Fibroblast of upper back skin (primary cell): ENCODE data around the gene C1orf105.
"Not testable (repeated sequence)": the region's sequence is repeated elsewhere in the genome, so short reads cannot be mapped to it uniquely, and the experiment has no call there.

ENCODE experiments used
- DNase-seq: peaks from one replicate; pipeline ENCODE4 v3.0.0-alpha.2; 2013

C1orf105 gene

GRCh38 chr1:172430128-172430454 is 9.6 kb downstream of the C1orf105 start:
- no peak for DNase-seq

GRCh38 chr1:172431204-172431603 is 10.7 kb downstream of the C1orf105 start:
- no peak for DNase-seq

- no peak for DNase-seq
Measured at GRCh38 chr1:172431721-172432192, 11.3 kb downstream of the C1orf105 start.

GRCh38 chr1:172437183-172437582 is 16.7 kb downstream of the C1orf105 start:
- not testable (repeated sequence) for DNase-seq

- no peak for DNase-seq
Measured at GRCh38 chr1:172442404-172442803, 21.9 kb downstream of the C1orf105 start.

- DNase-seq: no peak
Measured at GRCh38 chr1:172442843-172443565, 22.5 kb downstream of the C1orf105 start.

GRCh38 chr1:172443666-172444453 is 23.4 kb downstream of the C1orf105 start, which contains the start of gene PIGC:
PIGC (minus strand) TSS chr1:172444069; CDS start chr1:172442622, 1,447 bp downstream.
- peak; percentile 85 for DNase-seq

- no peak for DNase-seq
Measured at GRCh38 chr1:172446547-172446946, 26.1 kb downstream of the C1orf105 start.

GRCh38 chr1:172447641-172448040 is 27.2 kb downstream of the C1orf105 start:
- no peak for DNase-seq

GRCh38 chr1:172448995-172449584 is 28.6 kb downstream of the C1orf105 start:
- DNase-seq: no peak

- DNase-seq: peak; percentile 56
Measured at GRCh38 chr1:172449585-172450523, 29.4 kb downstream of the C1orf105 start.

- no peak for DNase-seq
Measured at GRCh38 chr1:172450524-172450885, 30.0 kb downstream of the C1orf105 start.

- DNase-seq: peak; percentile 14
Measured at GRCh38 chr1:172451002-172451443, 30.5 kb downstream of the C1orf105 start.

- no peak for DNase-seq
Measured at GRCh38 chr1:172452536-172453152, 32.2 kb downstream of the C1orf105 start.

GRCh38 chr1:172453153-172453545 is 32.7 kb downstream of the C1orf105 start:
- no peak for DNase-seq

- no peak for DNase-seq
Measured at GRCh38 chr1:172453607-172454006, 33.1 kb downstream of the C1orf105 start.

- DNase-seq: no peak
Measured at GRCh38 chr1:172455451-172455850, 35.0 kb downstream of the C1orf105 start.

- no peak for DNase-seq
Measured at GRCh38 chr1:172456344-172456769, 35.9 kb downstream of the C1orf105 start.

GRCh38 chr1:172457479-172458130 is 37.1 kb downstream of the C1orf105 start:
- DNase-seq: no peak

GRCh38 chr1:172460177-172460576 is 39.7 kb downstream of the C1orf105 start:
- peak; percentile 24 for DNase-seq

- no peak for DNase-seq
Measured at GRCh38 chr1:172460887-172461315, 40.4 kb downstream of the C1orf105 start.
